GM18505 (cell line): ENCODE measurements around the gene TRAPPC2L.

Experiments used
- ATAC-seq: cut with Tn5 transposase; IDR thresholded peaks from one replicate; pipeline ENCODE4 v1.9.1; 2021; ENCODE audit not compliant: unreplicated experiment
- POLR2A ChIP-seq: IDR thresholded peaks from 4 replicates; pipeline ENCODE4 v1.6.1; 2011; ENCODE audit warnings: borderline replicate concordance; ENCODE audit not compliant: insufficient read depth, insufficient read length; ENCODE audit errors: extremely low read depth

Gene TRAPPC2L

GRCh38 chr16:88856828-88857727 lies at the start of gene TRAPPC2L, which contains the start of gene GALNS:
Gene TRAPPC2L, plus strand, starts transcription at chr16:88857127. Its CDS starts 24 bp downstream, at chr16:88857151.
Gene GALNS, minus strand, starts transcription at chr16:88856947. Its CDS starts 70 bp downstream, at chr16:88856877.
- ATAC-seq, result peak; percentile 72
- TF ChIP-seq POLR2A, result peak; percentile 92

- no peak for ATAC-seq
- no peak for TF ChIP-seq POLR2A
These were observed 49.7 kb upstream of the TRAPPC2L start for GRCh38 chr16:88807142-88807625.

- ATAC-seq, result no peak
- TF ChIP-seq POLR2A, result peak; percentile 23
These were observed 49.1 kb upstream of the TRAPPC2L start for GRCh38 chr16:88807626-88808453.

- no peak for TF ChIP-seq POLR2A
These were observed 47.8 kb upstream of the TRAPPC2L start for GRCh38 chr16:88809068-88809675.

GRCh38 chr16:88809676-88810165 lies 47.2 kb upstream of the TRAPPC2L start:
- peak; percentile 28 for TF ChIP-seq POLR2A
- ATAC-seq, result no peak

More at GRCh38 chr16:88809068-88809675, 47.8 kb upstream of the TRAPPC2L start:
- no peak for ATAC-seq

- no peak for ATAC-seq
- TF ChIP-seq POLR2A, result peak; percentile 8
These were observed 46.6 kb upstream of the TRAPPC2L start for GRCh38 chr16:88810166-88810911.

GRCh38 chr16:88810912-88811768 lies 45.8 kb upstream of the TRAPPC2L start:
- peak; percentile 49 for ATAC-seq
- peak; percentile 90 for TF ChIP-seq POLR2A

- TF ChIP-seq POLR2A, result peak; percentile 94
- peak; percentile 71 for ATAC-seq
These were observed 45.0 kb upstream of the TRAPPC2L start, which contains the start of gene APRT for GRCh38 chr16:88811769-88812512. Gene APRT, minus strand, starts transcription at chr16:88811928. Its CDS starts 29 bp downstream, at chr16:88811899.

- no peak for ATAC-seq
- no peak for TF ChIP-seq POLR2A
These were observed 44.2 kb upstream of the TRAPPC2L start for GRCh38 chr16:88812513-88813268.
